GM18520 (cell line): ENCODE results near the gene ACOX2.
"Not testable (repeated sequence)": the region's sequence is repeated elsewhere in the genome, so short reads cannot be mapped to it uniquely, and the experiment has no call there.

Source experiments
- ATAC-seq: cut with Tn5 transposase; IDR thresholded peaks from one replicate; pipeline ENCODE4 v1.9.1; 2021; ENCODE audit not compliant: unreplicated experiment

ACOX2 gene

GRCh38 chr3:58535531-58536500, 1.2 kb downstream of the ACOX2 start:
- no peak for ATAC-seq

DNA sequence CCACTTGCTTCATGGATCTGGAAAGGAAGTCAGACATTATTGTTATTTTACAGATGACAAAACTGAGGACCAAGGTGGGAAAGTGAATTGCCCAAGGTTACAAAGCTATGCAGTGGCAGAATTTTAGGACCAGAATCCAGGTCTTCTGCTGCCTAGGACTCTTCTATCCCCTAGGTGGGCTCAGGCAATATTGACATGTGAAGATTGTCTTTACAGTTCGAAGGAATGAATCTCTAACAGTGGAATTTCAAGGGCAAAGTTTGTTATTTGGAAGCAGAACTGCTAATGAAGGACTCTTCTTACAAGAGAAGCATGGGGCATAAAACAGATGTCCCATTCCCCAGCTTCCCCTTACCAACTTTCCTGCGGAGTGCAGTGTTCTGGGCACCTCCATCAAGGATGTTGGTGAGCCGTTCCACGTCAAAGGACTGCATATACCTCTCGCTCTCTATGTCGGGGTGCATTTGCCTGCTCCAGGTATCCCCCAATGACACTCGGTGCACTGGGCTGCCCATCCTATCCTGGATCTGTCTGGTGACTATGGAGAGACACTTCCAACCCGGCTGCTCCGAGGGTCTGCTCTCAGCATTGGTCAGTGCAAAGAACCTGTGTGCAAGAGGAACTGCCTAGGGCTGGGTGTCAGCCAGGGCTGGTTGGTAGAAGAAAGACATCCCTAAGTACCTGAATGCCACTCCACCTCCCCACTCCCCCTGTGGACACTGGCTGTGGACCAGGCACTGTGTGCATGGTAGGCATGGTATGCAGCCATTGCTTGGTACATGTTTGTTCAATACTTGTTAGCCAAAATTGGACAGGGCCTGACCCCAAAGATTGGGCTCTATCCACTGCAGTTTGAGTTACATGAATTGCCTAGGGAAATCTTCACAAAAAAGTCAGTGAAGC, 2.1 kb downstream of the ACOX2 start:
- ATAC-seq = no peak

- ATAC-seq = peak; percentile 93
Measured at GRCh38 chr3:58532794-58533220, 4.2 kb downstream of the ACOX2 start.

DNA sequence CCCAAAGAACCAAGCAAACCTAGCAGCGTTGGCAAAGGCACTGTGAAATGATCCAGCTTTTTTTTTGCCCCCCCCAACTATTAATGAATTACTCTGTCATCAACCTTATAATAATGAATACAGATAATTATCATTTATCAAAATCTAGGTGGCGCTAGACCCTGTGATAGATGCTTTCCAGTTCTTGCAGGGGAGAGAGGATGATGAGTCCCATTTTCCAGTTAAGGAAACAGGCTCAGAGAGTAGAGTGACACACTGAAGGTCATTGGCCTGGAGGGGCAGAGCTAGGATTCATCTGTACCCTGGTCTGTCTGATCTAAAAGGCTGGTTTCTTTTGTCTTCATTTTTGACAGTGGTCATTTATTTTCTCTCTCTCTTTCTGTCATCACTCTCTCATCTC, 5.0 kb downstream of the ACOX2 start:
- no peak for ATAC-seq

DNA sequence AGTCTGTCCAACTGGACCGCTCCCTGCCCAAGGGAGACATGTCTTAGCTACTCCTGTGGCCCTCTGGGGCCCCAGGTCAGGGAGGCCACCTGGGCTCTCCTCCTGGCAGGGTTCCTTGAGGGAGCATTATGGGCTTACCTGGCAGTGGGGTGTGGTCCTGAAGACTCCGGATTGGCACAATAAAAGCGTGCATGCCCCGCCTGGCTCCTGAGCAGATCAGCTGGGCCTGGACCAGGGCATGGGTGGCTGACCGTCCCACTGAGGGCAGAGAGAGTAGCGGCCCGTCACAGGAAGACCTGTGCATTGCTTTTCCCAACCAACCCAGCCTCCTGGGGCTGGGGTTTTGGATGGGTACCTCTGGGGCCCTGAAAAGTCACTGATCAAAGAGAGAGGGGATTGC, 5.4 kb downstream of the ACOX2 start:
- no peak for ATAC-seq

DNA sequence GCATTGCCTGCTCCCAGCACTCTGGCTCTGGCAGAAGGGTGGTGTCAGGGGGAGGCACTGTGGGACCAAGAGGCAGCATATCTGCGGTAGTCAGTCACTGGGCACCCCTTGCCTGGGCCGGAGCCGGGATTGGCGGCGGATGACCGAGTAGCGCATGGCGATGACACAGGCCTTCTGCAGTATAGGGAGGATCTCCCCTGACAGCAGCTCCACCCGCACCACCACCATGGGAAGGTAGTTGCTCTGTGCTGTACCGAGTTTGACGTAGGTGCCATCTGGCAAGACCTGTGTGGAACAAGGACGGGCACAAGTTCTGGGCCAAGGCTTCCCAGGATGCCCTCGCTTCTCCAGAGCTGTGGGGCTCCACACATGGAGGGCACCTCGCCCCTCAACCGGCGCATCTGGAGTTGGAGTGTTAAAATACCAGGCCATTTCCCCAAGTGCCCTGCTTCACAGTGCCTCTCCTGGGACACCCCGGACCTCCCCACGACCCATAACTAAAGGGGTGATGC, 6.6 kb downstream of the ACOX2 start:
- no peak for ATAC-seq

DNA sequence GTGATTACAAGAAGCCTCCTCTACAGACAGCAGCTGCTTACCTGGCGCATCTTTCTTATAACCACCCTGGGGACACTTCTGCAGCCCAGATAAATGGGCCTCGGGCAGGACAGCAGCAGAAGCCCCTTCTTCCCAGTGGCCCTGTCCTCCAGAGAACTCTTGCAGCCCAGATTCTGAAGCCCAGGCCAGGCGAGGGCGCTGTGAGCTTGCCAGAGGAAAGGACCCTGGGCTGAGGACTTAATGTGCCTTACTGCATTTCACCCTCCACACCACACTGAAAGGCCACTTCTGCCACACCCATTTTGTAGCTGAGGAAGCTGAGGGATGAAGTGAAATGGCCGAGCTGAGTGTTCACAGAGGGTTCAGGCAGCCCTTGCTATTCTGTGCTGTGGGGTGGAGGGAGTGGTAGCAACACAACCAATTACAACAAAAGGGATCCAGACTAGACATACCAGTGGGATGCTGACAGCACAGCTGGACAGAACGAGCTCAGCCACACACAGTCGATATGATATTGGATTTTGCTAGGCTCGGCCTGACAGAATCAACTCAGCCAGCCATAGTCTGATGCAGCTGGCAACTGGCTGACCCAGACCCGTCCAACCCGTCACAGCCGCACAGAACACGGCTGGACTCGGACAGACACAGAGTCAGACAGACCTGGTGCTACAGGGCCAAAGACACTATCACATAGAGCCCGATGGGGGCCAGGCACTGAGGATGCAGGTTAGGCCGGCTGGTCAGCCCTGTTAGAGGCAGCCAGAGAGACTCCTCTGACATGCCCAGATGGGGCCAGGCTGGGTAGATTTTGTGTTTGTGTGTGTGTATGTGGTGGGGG, 7.3 kb downstream of the ACOX2 start:
- no peak for ATAC-seq

DNA sequence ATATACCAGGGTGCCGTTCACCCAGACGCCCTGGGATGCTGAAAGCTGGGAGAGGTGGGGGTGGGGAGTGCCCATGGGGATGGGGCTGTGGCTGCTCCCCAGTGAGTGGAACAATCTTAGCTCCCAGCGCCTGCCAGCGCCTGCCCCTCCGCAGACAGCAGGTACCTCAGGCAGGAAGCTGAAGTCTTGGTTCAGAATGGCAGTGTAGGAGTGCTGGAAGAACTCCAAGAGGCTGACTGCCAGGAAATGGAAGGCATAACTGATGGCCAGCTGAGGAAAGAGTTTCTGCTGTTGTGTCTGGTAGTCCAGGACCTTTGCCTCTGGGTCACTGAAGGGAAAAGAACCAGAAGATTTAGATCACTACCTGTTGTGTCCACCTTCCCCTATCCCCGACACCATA, 8.4 kb downstream of the ACOX2 start:
- ATAC-seq = no peak

DNA sequence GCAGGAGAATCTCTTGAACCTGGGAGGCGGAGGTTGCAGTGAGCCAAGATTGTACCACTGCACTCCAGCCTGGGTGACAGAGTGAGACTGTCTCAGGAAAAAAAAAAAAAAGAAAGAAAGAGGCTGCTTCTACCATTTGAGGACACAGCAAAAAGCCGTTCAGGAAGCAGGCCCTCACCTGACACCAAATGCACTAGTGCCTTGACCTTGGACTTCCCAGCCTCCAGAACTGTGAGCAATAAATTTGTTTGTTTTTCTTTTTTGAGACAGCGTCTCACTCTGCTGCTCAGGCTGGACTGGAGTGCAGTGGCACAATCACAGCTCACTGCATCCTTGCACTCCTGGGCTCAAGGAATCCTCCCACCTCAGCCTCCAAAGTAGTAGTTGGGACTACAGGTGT, 9.6 kb downstream of the ACOX2 start:
- ATAC-seq = not testable (repeated sequence)

- no peak for ATAC-seq
Measured at GRCh38 chr3:58526515-58526957, 10.5 kb downstream of the ACOX2 start.

- ATAC-seq = no peak
Measured at GRCh38 chr3:58524326-58524888, 12.6 kb downstream of the ACOX2 start.

DNA sequence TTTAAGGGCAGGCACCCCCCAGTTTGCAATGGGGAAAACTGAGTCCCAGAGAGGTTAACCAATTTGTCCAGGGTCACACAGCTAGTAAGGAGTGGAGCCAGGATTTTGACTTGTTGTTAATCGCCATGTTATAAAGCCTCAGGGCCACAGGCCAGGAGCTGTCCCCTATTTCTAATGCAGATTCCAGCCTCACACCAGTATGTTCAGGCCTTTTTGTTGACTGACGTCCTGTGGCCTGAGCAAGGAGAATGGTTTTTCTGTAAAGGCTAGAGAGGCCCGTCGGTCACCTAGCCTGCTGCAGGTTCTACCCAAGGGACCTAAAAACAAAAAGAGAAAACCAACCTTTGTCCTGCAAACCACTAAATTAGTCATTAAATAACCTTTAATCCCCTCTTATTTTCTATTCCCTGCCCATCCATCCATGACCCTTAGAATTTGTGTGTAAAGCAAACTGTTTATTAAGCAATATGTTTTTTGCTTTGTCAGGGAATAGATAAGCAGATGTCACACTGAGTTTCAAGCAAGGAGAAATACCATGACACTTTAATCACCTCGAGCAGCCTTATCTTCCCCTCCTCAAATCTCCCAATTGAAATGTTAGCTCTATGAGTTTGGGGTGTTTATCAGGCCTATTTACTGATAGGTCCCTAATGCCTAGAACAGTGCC, 14.1 kb downstream of the ACOX2 start:
- no peak for ATAC-seq

DNA sequence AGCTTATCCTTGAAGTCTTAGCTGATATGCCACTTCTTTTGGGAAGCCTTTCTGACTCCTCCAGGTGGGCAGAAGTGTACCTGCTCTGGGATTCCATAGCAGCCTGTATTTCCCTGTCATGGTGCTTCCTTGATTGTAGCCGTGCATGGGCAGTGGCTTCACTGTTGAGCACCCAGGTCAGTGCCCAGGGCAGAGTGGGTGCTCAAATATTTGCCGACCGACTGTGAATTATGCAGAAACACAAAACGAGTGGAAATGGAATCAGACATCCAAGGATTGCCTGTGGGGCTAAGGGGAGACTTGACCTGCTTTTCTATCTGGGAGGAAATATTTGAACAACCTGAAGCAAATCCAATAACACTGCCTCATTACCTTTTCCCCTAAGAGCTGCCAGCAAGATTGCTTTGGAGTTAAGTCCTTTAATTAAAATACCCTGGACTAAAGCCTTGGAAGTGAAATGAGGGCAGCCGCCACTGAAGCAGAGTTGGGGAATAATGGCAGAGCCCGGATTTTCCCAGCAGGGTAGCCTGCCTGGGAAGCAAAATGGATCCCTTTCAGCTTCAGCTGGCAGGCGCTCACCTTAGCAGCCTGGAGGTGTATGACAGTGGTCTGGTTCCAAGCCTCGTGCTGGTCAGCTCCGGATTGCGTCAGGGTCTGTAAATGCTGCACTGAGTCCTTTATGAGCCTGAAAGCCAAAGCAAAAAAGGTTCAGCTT, 14.9 kb downstream of the ACOX2 start:
- no peak for ATAC-seq

DNA sequence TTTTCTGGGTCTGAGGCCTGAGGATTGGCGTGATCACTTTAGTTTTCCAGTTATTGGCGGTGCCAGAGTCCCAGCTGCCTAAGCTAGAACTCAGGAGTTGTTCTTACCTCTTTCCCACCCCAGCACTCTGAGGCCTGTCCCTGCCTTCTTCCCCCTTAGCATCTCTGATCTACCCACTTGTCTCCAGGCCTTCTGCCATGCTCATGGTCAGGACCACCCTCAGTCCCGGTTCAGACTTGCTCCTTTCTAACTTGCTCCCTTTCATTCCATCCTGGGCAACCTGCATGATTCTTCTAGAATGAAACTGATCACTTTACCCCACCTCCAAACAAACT, 15.7 kb downstream of the ACOX2 start:
- ATAC-seq = no peak

- no peak for ATAC-seq
Measured at GRCh38 chr3:58520403-58521335, 16.3 kb downstream of the ACOX2 start.

- ATAC-seq = no peak
Measured at GRCh38 chr3:58519668-58520402, 17.2 kb downstream of the ACOX2 start.

- no peak for ATAC-seq
Measured at GRCh38 chr3:58518291-58518789, 18.6 kb downstream of the ACOX2 start.
